Suprapubic skin (tissue), 4 donors: ENCODE data around the gene PARVG.

Experiments used
- POLR2A ChIP-seq, 2 donors: fragments of 450-650 bp; IDR thresholded peaks; one replicate each; pipeline ENCODE4 v1.6.1; 2017; ENCODE audit warnings: antibody characterized with exemption in 2 of 2, mild to moderate bottlenecking in 2 of 2, moderate library complexity in 2 of 2
- POLR2AphosphoS5 ChIP-seq, 3 donors: sonication (generic); formaldehyde crosslinking; IDR thresholded peaks; one replicate each; pipeline ENCODE4 v1.6.1; 2017; ENCODE audit warnings: antibody characterized with exemption in 3 of 3
- TF ChIP-seq, protein P1 (sequence below), 2 donors: fragments of 200-600 bp in 1 of 2; fragments of 450-650 bp in 1 of 2; sonication (generic) in 1 of 2; IDR thresholded peaks; one replicate each; pipeline ENCODE4 v1.5.1; 2016 to 2019; ENCODE audit warnings: antibody characterized with exemption in 2 of 2, mild to moderate bottlenecking in 1 of 2, moderate library complexity in 1 of 2

DNA sequence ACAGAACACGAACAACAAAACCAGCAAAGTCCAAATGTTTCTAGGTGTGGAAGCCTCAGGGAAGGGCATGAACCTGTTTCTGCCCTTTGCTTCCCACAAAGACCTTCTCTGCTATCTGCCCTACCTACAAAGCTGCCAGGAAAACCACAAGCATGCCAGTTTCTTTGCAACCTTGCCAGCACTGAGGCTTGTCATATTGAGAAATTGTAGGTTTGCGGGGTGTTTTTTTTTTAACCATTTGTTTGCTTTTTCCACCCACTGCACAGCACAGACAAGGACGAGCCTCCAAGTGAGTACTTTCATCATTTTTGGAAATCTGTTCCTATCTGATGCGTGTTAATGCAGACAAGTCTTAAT lies 12.8 kb downstream of the PARVG start:
- no peak for TF ChIP-seq POLR2A (IDR thresholded peaks at IDR 0.05)
- TF ChIP-seq, protein P1, sequence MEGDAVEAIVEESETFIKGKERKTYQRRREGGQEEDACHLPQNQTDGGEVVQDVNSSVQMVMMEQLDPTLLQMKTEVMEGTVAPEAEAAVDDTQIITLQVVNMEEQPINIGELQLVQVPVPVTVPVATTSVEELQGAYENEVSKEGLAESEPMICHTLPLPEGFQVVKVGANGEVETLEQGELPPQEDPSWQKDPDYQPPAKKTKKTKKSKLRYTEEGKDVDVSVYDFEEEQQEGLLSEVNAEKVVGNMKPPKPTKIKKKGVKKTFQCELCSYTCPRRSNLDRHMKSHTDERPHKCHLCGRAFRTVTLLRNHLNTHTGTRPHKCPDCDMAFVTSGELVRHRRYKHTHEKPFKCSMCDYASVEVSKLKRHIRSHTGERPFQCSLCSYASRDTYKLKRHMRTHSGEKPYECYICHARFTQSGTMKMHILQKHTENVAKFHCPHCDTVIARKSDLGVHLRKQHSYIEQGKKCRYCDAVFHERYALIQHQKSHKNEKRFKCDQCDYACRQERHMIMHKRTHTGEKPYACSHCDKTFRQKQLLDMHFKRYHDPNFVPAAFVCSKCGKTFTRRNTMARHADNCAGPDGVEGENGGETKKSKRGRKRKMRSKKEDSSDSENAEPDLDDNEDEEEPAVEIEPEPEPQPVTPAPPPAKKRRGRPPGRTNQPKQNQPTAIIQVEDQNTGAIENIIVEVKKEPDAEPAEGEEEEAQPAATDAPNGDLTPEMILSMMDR (IDR thresholded peaks at IDR 0.05) = no peak
- no peak for TF ChIP-seq POLR2AphosphoS5 (IDR thresholded peaks at IDR 0.05)
